Adrenal gland (tissue), 12 donors: ENCODE measurements around the gene ALOX5. TPM values are rescaled to one million over a fixed set of nuclear protein-coding genes. Genes with fewer than 3 reads are reported as not detected.

ENCODE experiments used
- DNase-seq, 7 donors: peaks; one replicate each; pipeline ENCODE4 v3.0.0-alpha.2; 2019 to 2020
- H3K27ac ChIP-seq, 5 donors: fragments of 200-600 bp; sonication (generic) in 4 of 5; 1 replicate in 3 of 5; 2 replicates in 2 of 5; pipeline versions ENCODE4 v1.5.1 to v1.8.0; 2016 to 2020; ENCODE audit warnings: mild to moderate bottlenecking in 1 of 5
- H3K27me3 ChIP-seq: fragments of 200-600 bp; 2 replicates; pipeline ENCODE4 v1.8.0; 2021
- H3K36me3 ChIP-seq, 2 donors: fragments of 200-600 bp; replicated peaks in 1 of 2; 1 replicate in 1 of 2; 2 replicates in 1 of 2; pipeline versions ENCODE4 v1.5.1 to v1.8.0; 2018 to 2022
- H3K4me1 ChIP-seq, 2 donors: fragments of 200-600 bp; replicated peaks in 1 of 2; 1 replicate in 1 of 2; 2 replicates in 1 of 2; pipeline versions ENCODE4 v1.5.1 to v1.8.0; 2018 to 2021
- H3K4me3 ChIP-seq, 4 donors: fragments of 200-600 bp; sonication (generic) in 3 of 4; one replicate each; pipeline ENCODE4 v1.5.1; 2016 to 2018
- H3K9me3 ChIP-seq, 3 donors: fragments of 200-600 bp; sonication (generic) in 1 of 3; replicated peaks in 1 of 3; 1 replicate in 2 of 3; 2 replicates in 1 of 3; pipeline versions ENCODE4 v1.5.1 to v1.8.0; 2016 to 2021
- CTCF ChIP-seq, 6 experiments: fragments of 450-650 bp in 4 of 6; fragments of 200-600 bp in 2 of 6; sonication (generic) in 1 of 6; IDR thresholded peaks; 1 replicate in 5 of 6; 2 replicates in 1 of 6; pipeline versions ENCODE4 v1.5.1 to v1.8.0; 2016 to 2021; ENCODE audit warnings: antibody characterized with exemption in 6 of 6, mild to moderate bottlenecking in 2 of 6, moderate library complexity in 1 of 6
- POLR2A ChIP-seq, 2 donors: fragments of 450-650 bp; IDR thresholded peaks; one replicate each; pipeline ENCODE4 v1.6.1; 2017; ENCODE audit warnings: antibody characterized with exemption in 2 of 2, mild to moderate bottlenecking in 2 of 2, moderate library complexity in 1 of 2
- WGBS, 4 donors: extraction: QIAGEN DNeasy Blood & Tissue Kit in 2 of 4; methylation state at CpG; one replicate each; pipeline versions ENCODE4 v1.1.5 to v1.1.7; 2013 to 2017; 5-methylcytosine and 5-hydroxymethylcytosine counted together
- intact Hi-C, 2 donors: fragments of 100-400 bp; cut with DNase I; formaldehyde crosslinking; loops; one replicate each; pipeline versions ENCODE4 v1.14.1 to v1.15.0; 2022 to 2023
- polyA plus RNA-seq, 3 donors: library from polyadenylated mRNA; stranded (reverse); fragments of 200-250 nt in 2 of 3; fragments of 350-450 nt in 1 of 3; fragmentation: Illumina TruSeq in 1 of 3; extraction: RNeasy Lipid Tissue Mini Kit (QIAGEN cat#74804) in 1 of 3; gene quantifications; one replicate each; pipeline ENCODE4 v1.2.3, GENCODE V29; 2013 to 2014
- total RNA-seq, 9 donors: library from RNA; depleted of rRNA in 4 of 9; stranded (reverse); fragments of >200 nt in 4 of 9; fragments of 120-200 nt in 1 of 9; fragmentation: NEBNext Ultra II Directional in 1 of 9; extraction: Animal tissue kit (Norgen Biotek cat#: 25700) in 1 of 9; gene quantifications; one replicate each; pipeline versions ENCODE4 v1.1.0 to v1.2.4, GENCODE V29; 2013 to 2023
- donor health status: healthy with polysubstance abuse.
- donor health status: Bipolar disorder and iron deficiency.
- donor health status: DM: yes; HTN: yes; CAD: no.
- donor health status: DM: no; HTN: no; CAD: no.
- donor health status: DM: no; HTN: no; CAD: no.
- donor health status: DM: yes; HTN: yes; CAD: no.

Gene ALOX5
- total and polyA plus RNA-seq, 12 donors: 1.00 to 60.0 (median 17.7) TPM

DNA sequence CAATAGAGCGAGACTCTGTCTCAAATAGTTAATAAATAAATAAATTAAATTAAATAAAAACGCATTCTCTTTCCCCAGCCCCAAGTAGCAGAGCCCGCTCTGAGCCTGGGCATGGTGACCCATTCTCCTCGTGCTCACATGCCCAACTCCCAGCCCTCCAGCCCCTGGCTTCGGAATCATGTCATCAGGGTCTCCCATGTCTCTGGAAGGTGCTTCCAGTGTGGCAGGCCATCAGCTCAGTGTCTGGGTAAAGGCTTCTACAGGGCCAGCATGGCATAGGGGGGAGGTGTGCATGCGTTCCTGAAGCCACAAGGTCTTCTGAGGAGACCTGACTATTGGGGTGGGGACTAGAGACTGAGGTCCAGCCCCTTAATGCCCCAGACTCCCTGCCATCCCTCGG, 72.8 kb downstream of the ALOX5 start:
- H3K4me3 ChIP-seq: no peak overlapping the region
- H3K27ac ChIP-seq: no peak overlapping the region
- no peaks in the 10 kb centered on the region for H3K27me3 ChIP-seq
- intact Hi-C loops: no loop called here
- TF ChIP-seq POLR2A (IDR thresholded peaks at IDR 0.05) (no peak), CTCF (IDR thresholded peaks at IDR 0.05) (no peak)
- no peaks in the 10 kb centered on the region for H3K4me1 ChIP-seq
- no peaks in the 10 kb centered on the region for H3K9me3 ChIP-seq
- H3K36me3 ChIP-seq: no peaks in the 10 kb centered on the region
- no peak for DNase-seq
- 90 to 98% (median 92%) methylated on average over 7 of the region's 7 CpGs for WGBS, 4 donors

DNA sequence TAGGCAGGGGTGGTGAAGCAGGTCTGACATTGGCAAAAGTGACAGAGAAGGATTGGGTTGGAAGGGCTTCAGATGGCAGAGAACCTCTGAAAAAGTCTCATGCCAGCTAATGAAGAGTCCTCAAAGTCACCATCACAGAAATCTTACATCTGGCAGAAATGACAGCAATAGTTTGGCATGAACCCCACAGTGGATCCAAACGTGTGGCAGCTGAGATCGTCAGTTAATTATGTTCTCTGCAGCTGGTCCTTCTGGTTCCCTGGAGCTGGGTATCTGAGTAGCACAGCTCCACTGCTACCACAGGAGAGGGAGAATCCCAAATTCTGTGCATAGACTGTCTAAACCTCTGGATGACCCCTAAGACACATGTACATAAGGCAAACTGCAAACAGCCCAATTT, 73.4 kb downstream of the ALOX5 start:
- H3K27ac ChIP-seq: no peak overlapping the region
- no peaks in the 10 kb centered on the region for H3K4me1 ChIP-seq
- no peaks in the 10 kb centered on the region for H3K27me3 ChIP-seq
- TF ChIP-seq POLR2A (IDR thresholded peaks at IDR 0.05): no peak
- no peak for TF ChIP-seq CTCF (IDR thresholded peaks at IDR 0.05)
- no peaks in the 10 kb centered on the region for H3K9me3 ChIP-seq
- intact Hi-C loops: no loop called here
- DNase-seq: no peak
- no peaks in the 10 kb centered on the region for H3K36me3 ChIP-seq
- WGBS, 4 donors: 55 to 74% (median 63%) methylated on average over 2 of the region's 2 CpGs
- no peak overlapping the region for H3K4me3 ChIP-seq

- no peak overlapping the region for H3K27ac ChIP-seq
- H3K36me3 ChIP-seq: no peaks in the 10 kb centered on the region
- H3K4me1 ChIP-seq: peaks cover 0 to 17% of the 10 kb centered on the region in 2 donors
- no peak overlapping the region for H3K4me3 ChIP-seq
- H3K9me3 ChIP-seq: no peaks in the 10 kb centered on the region
- no peaks in the 10 kb centered on the region for H3K27me3 ChIP-seq
- 96 to 100% (median 98%) methylated on average over 3 of the region's 3 CpGs for WGBS, 4 donors
- no peak for TF ChIP-seq CTCF (IDR thresholded peaks at IDR 0.05)
- TF ChIP-seq POLR2A (IDR thresholded peaks at IDR 0.05): no peak
- intact Hi-C loops: no loop called here
- no peak for DNase-seq
These were observed 76.8 kb downstream of the ALOX5 start for GRCh38 chr10:45450866-45451265.

DNA sequence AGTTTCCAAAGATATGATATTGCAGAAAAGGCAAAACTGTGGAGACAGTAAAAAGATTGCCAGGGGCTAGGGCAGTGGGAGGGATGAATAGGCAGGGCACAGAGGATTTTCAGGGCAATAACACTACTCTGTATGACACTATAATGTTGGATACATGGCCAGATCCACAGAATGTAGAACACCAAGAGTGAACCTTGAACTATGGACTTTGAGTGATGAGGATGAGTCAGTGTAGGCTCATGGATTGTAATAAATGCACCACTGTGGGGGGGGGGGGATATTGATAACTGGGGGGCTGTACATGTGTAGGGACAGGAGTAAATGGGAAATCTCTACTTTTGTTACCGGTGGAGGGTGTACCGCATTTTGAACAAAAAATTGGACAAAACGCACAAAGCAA, 77.4 kb downstream of the ALOX5 start:
- 93 to 99% (median 95%) methylated on average over 3 of the region's 3 CpGs for WGBS, 4 donors

More for the DNA sequence above, 77.4 kb downstream of the ALOX5 start:
- Histone ChIP-seq H3K36me3 (no peaks in the 10 kb centered on the region), H3K27ac (no peak overlapping the region), H3K27me3 (no peaks in the 10 kb centered on the region), H3K9me3 (no peaks in the 10 kb centered on the region), H3K4me1 (peaks cover 0 to 17% of the 10 kb centered on the region in 2 donors), H3K4me3 (no peak overlapping the region)
- TF ChIP-seq CTCF (IDR thresholded peaks at IDR 0.05): no peak
- TF ChIP-seq POLR2A (IDR thresholded peaks at IDR 0.05): no peak
- intact Hi-C loops: no loop called here
- no peak for DNase-seq
